PC-9 (cell line): Measurements from ENCODE around the gene GMEB2.

Source experiments
- EZH2 ChIP-seq: fragments of 200-600 bp; sonication (generic); IDR thresholded peaks from 2 replicates; pipeline ENCODE4 v1.8.0; 2017; ENCODE audit warnings: antibody characterized with exemption, low read depth
- TF ChIP-seq, protein P1 (sequence below): fragments of 200-600 bp; sonication (generic); conservative IDR thresholded peaks from 2 replicates; pipeline ENCODE4 v1.6.1; 2017; ENCODE audit warnings: mixed run types, antibody characterized with exemption, mild to moderate bottlenecking, moderate library complexity

DNA sequence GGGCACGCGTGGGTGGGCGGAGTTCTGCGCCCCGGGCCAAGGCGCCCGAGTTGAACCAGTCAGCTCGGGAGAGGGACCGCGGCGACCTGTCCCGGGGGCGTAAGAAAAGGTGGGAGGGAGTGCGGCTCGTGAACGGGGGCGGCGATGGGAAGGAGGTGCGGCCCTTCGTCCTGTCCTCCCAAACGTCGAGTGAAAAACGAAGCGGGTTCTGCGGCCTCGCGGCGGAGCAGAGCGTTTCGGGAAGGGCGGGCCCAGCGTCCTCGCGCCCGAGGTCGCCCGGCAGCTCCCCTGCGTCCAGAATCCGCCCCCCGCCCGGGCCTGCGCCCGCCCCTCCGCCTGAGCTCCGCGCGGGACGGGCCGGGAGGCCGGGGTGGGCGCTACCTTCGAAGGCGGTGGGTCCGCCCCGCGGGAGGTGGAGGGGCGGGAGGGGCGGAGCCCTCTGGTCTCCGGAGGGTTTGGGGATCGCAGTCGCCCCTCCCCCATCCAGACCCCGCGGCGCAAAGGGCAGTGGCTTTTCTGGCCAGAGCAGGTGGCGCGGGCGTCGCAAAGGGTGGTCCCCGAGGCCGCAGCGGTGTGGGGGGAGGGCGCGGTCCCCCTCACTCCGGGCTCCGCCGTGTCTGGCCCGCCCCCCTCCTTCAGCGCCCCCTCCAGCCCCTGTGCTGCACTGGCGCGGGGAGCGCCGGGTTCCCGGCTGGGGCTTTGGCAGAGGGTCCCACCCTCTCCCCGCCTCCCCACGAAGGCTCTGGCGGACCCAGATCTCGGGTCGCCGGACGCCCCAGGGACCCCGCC, 25.5 kb upstream of the GMEB2 start:
- TF ChIP-seq, protein P1, sequence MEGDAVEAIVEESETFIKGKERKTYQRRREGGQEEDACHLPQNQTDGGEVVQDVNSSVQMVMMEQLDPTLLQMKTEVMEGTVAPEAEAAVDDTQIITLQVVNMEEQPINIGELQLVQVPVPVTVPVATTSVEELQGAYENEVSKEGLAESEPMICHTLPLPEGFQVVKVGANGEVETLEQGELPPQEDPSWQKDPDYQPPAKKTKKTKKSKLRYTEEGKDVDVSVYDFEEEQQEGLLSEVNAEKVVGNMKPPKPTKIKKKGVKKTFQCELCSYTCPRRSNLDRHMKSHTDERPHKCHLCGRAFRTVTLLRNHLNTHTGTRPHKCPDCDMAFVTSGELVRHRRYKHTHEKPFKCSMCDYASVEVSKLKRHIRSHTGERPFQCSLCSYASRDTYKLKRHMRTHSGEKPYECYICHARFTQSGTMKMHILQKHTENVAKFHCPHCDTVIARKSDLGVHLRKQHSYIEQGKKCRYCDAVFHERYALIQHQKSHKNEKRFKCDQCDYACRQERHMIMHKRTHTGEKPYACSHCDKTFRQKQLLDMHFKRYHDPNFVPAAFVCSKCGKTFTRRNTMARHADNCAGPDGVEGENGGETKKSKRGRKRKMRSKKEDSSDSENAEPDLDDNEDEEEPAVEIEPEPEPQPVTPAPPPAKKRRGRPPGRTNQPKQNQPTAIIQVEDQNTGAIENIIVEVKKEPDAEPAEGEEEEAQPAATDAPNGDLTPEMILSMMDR, result no peak
- TF ChIP-seq EZH2, result no peak
